ENCODE data around the gene DXO. TPM values are rescaled to one million over a fixed set of nuclear protein-coding genes. Genes with fewer than 3 reads are reported as not detected.

DXO gene
- total and polyA plus RNA-seq, 2 of the 13 experiments (the other 11 are each of a cell fraction or from before 2014, with no cell fraction given) = 18.6 to 26.2 TPM

GRCh38 chr6:31927863-31928671 is 43.9 kb downstream of the DXO start (continued):
- no peak for TF ChIP-seq TFE3 (CRISPR knock-in tag; IDR thresholded peaks at IDR 0.05)
- TF ChIP-seq ZNF333 (CRISPR knock-in tag; IDR thresholded peaks at IDR 0.05; ENCODE audit: borderline replicate concordance) = no peak
- no peak; the same call in 1 of the 2 replicates for TF ChIP-seq ZNF614 (CRISPR knock-in tag; IDR thresholded peaks at IDR 0.05; ENCODE audit: borderline replicate concordance)
- no peak for TF ChIP-seq ZNF616 (CRISPR knock-in tag; IDR thresholded peaks at IDR 0.05; ENCODE audit: low read depth)
- peak; percentile 75; the same call in 1 of the 2 replicates for TF ChIP-seq ZNF34 (CRISPR knock-in tag; IDR thresholded peaks at IDR 0.05; ENCODE audit: borderline replicate concordance)
- no peak for TF ChIP-seq ZNF776 (CRISPR knock-in tag; IDR thresholded peaks at IDR 0.05)
- TF ChIP-seq BRCA1 (CRISPR knock-in tag; IDR thresholded peaks at IDR 0.05) = peak; percentile 64; the same call in 1 of the 2 replicates
- no peak for TF ChIP-seq ZNF276 (CRISPR knock-in tag; IDR thresholded peaks at IDR 0.05; ENCODE audit: low read depth)
- 0 out of 2 replicates have a peak, but pooled peaks have one; percentile 76 for TF ChIP-seq ZNF280B (CRISPR knock-in tag; IDR thresholded peaks at IDR 0.05; ENCODE audit: borderline replicate concordance)
- no peak for TF ChIP-seq ZNF749 (CRISPR knock-in tag; IDR thresholded peaks at IDR 0.05; ENCODE audit: borderline replicate concordance)
- no peak for TF ChIP-seq ZNF550 (CRISPR knock-in tag; IDR thresholded peaks at IDR 0.05; ENCODE audit: borderline replicate concordance)
- TF ChIP-seq FOXP1 (IDR thresholded peaks at IDR 0.05) = no peak
- no peak for TF ChIP-seq FOXP1 (CRISPR knock-in tag; IDR thresholded peaks at IDR 0.05)
- no peak for TF ChIP-seq ZNF513 (CRISPR knock-in tag; conservative IDR thresholded peaks at IDR 0.05)
- TF ChIP-seq XRCC5 (optimal IDR thresholded peaks at IDR 0.05; ENCODE audit: low read length) = no peak
- TF ChIP-seq NR2F1 (CRISPR knock-in tag; IDR thresholded peaks at IDR 0.05) = no peak; a peak in 1 of 4 replicates

Data from HepG2 (cell line).